HG03196 (cell line): ENCODE data around the gene RBMS3.

ENCODE experiments used
- ATAC-seq: cut with Tn5 transposase; IDR thresholded peaks from one replicate; pipeline ENCODE4 v1.9.1; 2021; ENCODE audit not compliant: unreplicated experiment

Gene RBMS3

DNA sequence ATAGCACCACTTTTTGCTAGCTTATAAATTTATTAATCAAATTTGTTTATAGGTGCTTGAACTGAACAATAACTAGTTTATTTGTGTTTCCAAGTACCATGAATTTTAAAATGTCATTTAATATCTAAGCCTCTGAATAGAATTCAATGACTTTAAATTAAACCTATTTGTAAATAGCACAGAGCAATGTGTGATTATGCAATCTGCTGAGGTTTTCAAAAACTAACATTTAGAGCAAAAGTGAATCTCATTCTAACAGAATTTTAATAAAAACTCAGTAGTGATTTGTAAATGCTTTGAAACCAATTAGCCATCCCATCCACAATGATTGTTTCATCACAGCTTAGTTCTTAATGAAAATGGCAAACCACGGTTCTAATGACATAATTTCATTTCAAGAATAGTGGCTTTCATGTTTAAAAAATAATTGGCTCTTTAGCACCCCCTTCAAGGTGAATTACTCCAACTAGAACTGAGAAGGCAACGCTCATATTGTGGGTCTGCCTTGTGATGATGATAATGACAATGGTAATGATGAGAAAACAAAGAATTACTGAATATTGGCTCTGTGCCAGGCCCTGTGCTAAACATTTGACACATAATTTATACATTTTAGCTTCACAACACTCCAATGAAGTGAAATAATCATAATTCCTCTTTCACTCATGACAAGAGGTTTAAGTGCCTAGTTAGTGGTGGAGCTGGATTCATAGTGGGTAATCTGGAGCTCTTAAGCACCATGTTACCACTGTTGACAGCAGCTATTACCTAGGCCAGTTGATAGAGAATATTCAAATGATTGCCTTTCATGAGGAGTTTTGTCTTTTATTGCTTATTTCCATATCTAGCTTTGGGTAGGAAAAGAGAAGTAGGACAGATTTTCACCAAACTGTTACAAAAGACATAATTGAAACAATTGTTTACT lies 145.7 kb downstream of the RBMS3 start:
- no peak for ATAC-seq

GRCh38 chr3:29427266-29428103 lies 146.6 kb downstream of the RBMS3 start:
- ATAC-seq = no peak

- ATAC-seq = no peak
These were observed 148.3 kb downstream of the RBMS3 start for GRCh38 chr3:29429055-29429679.

DNA sequence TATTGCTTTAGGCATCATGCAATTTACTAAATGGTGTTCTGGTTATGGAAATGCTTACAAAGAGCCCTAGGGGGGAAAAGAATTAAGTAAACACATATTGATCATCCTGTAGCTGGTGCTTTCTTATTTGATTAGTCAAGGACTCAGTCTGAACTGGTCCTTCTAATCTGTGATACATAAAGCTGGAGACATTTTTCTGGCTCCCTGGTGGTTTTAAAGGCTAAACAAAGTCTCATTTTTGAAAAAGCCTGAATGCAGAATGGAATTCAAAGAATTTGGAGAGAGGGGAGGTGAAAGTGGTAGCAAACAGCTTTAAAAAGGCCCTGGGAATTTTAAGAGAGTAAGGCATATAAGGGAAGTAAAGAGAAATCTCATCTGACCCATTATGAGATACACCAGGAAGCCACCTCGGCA lies 149.7 kb downstream of the RBMS3 start:
- ATAC-seq = no peak

GRCh38 chr3:29436612-29437323 lies 155.9 kb downstream of the RBMS3 start:
- ATAC-seq = no peak

GRCh38 chr3:29438580-29438979 lies 157.7 kb downstream of the RBMS3 start:
- ATAC-seq = no peak

GRCh38 chr3:29440413-29441305 lies 159.8 kb downstream of the RBMS3 start:
- no peak for ATAC-seq

- no peak for ATAC-seq
These were observed 160.6 kb downstream of the RBMS3 start for GRCh38 chr3:29441422-29441821.

GRCh38 chr3:29447946-29448627 lies 167.2 kb downstream of the RBMS3 start:
- no peak for ATAC-seq

- ATAC-seq = no peak
These were observed 171.0 kb downstream of the RBMS3 start for GRCh38 chr3:29451920-29452319.

DNA sequence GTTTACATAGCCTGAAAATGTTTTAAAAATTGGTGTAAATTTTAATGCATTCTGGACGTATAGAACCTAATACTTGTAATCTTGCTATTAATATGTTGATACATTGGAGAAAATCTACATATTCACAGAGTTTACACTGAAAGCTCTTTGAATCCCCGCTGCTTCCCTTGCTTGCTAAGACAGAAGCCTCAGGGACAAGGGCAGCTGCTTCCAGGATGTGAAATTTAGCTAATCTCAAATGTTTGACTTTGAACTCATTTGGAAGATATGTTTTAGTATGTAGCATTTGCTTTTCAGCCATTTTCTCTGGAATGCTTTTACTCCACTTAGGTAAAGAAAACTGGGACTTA lies 172.0 kb downstream of the RBMS3 start:
- no peak for ATAC-seq

GRCh38 chr3:29453284-29454001 lies 172.6 kb downstream of the RBMS3 start:
- no peak for ATAC-seq

DNA sequence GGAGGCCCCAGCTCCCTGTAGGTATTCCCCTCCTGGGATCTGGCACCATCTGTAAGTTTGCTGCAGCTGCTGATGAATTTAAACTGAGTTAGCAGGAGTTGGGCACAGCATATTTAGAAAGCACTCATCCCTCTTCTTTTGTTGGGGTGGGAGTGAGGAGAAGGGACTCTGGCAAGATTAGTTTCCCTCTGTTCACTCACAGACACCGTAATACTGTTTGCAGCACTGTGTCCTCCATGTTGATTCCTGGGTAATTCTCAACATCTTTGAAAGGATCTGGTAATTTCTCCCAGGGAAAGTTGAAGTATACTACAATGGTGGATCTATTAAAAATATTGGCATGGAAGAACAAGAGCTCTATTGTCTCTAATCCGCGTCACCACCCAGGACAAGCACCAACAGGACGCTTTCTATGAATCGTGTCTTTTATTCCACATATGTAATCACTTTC lies 173.3 kb downstream of the RBMS3 start:
- ATAC-seq = no peak

- no peak for ATAC-seq
These were observed 176.0 kb downstream of the RBMS3 start for GRCh38 chr3:29456901-29457300.

DNA sequence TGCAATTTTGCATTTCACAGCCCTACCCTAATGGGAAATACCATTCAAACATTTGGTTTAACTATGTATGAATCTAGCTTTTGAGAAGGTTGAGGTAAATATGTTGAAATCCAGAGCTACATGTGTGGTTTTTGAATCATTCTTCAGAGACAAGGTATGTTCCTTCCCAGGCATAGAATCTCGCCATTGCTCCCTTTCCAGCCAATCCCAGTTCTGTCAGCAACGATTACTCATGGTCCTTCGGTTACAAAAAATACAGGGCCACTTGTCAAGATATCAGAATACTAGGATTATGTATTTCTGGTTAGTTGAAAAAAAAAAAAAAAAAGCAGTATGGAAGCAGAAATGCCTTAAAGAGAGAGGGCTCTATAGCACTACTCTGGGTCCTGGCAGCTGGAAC lies 182.4 kb downstream of the RBMS3 start:
- ATAC-seq = no peak

- ATAC-seq = no peak
These were observed 185.0 kb downstream of the RBMS3 start for GRCh38 chr3:29465836-29466235.

DNA sequence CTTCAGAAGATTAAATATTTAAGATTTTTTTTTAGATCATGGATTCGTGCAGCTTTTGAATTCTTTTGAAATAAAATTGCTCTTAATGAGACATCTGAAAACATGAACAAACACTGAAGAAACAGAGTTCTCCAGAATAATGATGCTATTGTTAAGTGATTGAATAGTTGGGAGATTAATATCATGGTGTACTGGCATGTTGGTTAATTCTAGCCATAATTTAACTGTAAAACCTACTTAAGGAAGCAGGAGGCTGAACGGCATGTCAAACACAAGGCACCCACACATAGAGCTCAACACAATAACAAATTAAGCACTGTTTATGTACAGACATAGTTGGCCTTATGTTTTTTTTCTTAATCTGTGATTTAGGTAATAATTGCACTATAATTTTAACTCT lies 185.6 kb downstream of the RBMS3 start:
- ATAC-seq = no peak

DNA sequence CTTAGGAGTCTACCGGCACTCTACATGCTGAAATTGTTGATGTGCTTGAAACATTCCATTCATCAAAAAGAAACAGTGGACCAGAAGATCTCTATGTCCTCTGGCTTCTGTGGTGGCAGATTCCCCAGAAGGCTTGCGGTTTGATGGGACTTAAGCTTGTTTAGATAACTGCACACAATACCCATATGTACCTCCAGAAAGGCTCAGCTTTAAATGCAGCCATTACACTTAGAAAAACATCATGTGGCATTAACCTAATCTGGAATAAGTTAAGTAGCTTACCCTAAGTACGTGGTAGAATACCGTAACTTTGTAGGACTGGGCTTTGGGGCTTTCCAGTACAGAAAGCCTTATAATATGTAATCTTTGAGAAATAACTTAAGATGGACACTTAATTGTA lies 187.3 kb downstream of the RBMS3 start:
- no peak for ATAC-seq
